B cell (primary cell): ENCODE measurements around the gene MAPKAPK5. TPM values are rescaled to one million over a fixed set of nuclear protein-coding genes. Genes with fewer than 3 reads are reported as not detected.

ENCODE experiments used
- ATAC-seq: fragments of 200-7000 bp; cut with Tn5 transposase; one replicate; pipeline ENCODE4 v1.10.0; 2021; ENCODE audit warnings: low read depth, mild to moderate bottlenecking, moderate number of reproducible peaks, moderate library complexity
- CTCF ChIA-PET: fragments of 350-600 bp; sonication (Branson Sonifier 250); formaldehyde crosslinking; loops from one replicate; lab custom pipeline; 2021; ENCODE audit warnings: antibody characterized with exemption, inconsistent platforms; lab: Charles Lee
- POLR2A ChIA-PET: fragments of 350-600 bp; sonication (Branson Sonifier 250); formaldehyde crosslinking; loops from one replicate; lab custom pipeline; 2021; ENCODE audit warnings: antibody characterized with exemption; lab: Charles Lee
- DNase-seq: peaks from one replicate; pipeline ENCODE4 v3.0.0; 2013
- H2AFZ ChIP-seq: 2 replicates; pipeline ENCODE4 v1.6.1; 2012; ENCODE audit warnings: mild to moderate bottlenecking, low read depth, low read length; ENCODE audit not compliant: insufficient read depth, poor library complexity, severe bottlenecking
- H3K27ac ChIP-seq, 2 donors: 1 replicate in 1 of 2; 2 replicates in 1 of 2; pipeline ENCODE4 v1.5.1; 2012 to 2013; ENCODE audit warnings: low read length in 2 of 2, mild to moderate bottlenecking in 2 of 2, moderate library complexity in 1 of 2
- H3K27me3 ChIP-seq, 4 experiments: fragments of 200-600 bp in 1 of 4; sonication (generic) in 1 of 4; replicated peaks in 1 of 4; 1 replicate in 2 of 4; 2 replicates in 2 of 4; pipeline versions ENCODE4 v1.6.1 to v1.7.0; 2013 to 2016; ENCODE audit warnings: low read length in 3 of 4, mild to moderate bottlenecking in 2 of 4, mixed read lengths in 1 of 4, moderate library complexity in 1 of 4; ENCODE audit not compliant: insufficient read depth in 4 of 4, control insufficient read depth in 3 of 4; ENCODE audit errors: control extremely low read depth in 1 of 4
- H3K36me3 ChIP-seq, 2 experiments: replicated peaks in 1 of 2; 1 replicate in 1 of 2; 2 replicates in 1 of 2; pipeline versions ENCODE4 v1.6.1 to v1.7.1; 2013; ENCODE audit warnings: low read length in 1 of 2; ENCODE audit not compliant: insufficient read depth in 2 of 2, control insufficient read depth in 1 of 2; ENCODE audit errors: control extremely low read depth in 1 of 2, extremely low read depth in 1 of 2
- H3K4me1 ChIP-seq, 2 donors: fragments of 200-600 bp in 1 of 2; sonication (generic) in 1 of 2; 1 replicate in 1 of 2; 2 replicates in 1 of 2; pipeline versions ENCODE4 v1.5.1 to v1.6.1; 2013 to 2017; ENCODE audit warnings: low read length in 2 of 2; ENCODE audit not compliant: control insufficient read depth in 2 of 2, insufficient read depth in 2 of 2
- H3K4me2 ChIP-seq: replicated peaks from 2 replicates; pipeline ENCODE3; 2012; ENCODE audit warnings: mild to moderate bottlenecking, low read depth, low read length; ENCODE audit not compliant: poor library complexity, severe bottlenecking
- H3K4me3 ChIP-seq, 5 experiments: fragments of 200-600 bp in 1 of 5; sonication (generic) in 1 of 5; 1 replicate in 3 of 5; 2 replicates in 2 of 5; pipeline versions ENCODE4 v1.5.1 to v1.7.0; 2011 to 2016; ENCODE audit warnings: low read length in 4 of 5, mild to moderate bottlenecking in 4 of 5, low read depth in 2 of 5, control low read depth in 1 of 5, moderate library complexity in 1 of 5; ENCODE audit not compliant: insufficient read depth in 1 of 5; ENCODE audit errors: control extremely low read depth in 1 of 5, extremely low read depth in 1 of 5
- H3K79me2 ChIP-seq: fragments of 200-600 bp; sonication (generic); one replicate; pipeline ENCODE4 v1.6.0; 2016; ENCODE audit warnings: low read length; ENCODE audit not compliant: control insufficient read depth, insufficient read depth
- H3K9ac ChIP-seq: fragments of 200-600 bp; sonication (generic); 2 replicates; pipeline ENCODE4 v1.6.1; 2017; ENCODE audit warnings: mild to moderate bottlenecking, low read length, moderate library complexity
- H3K9me3 ChIP-seq, 3 donors: one replicate each; pipeline versions ENCODE4 v1.6.1 to v1.7.1; 2013; ENCODE audit warnings: low read length in 2 of 3; ENCODE audit not compliant: control insufficient read depth in 2 of 3, insufficient read depth in 1 of 3; ENCODE audit errors: control extremely low read depth in 1 of 3
- H4K20me1 ChIP-seq: 2 replicates; pipeline ENCODE4 v1.6.0; 2012; ENCODE audit warnings: mild to moderate bottlenecking, low read length; ENCODE audit not compliant: insufficient read depth, control insufficient read depth, poor library complexity, severe bottlenecking
- H3K27ac Mint-ChIP-seq: one replicate; pipeline ENCODE4 v1.8.0; 2021; ENCODE audit warnings: mixed read lengths
- H3K27me3 Mint-ChIP-seq: one replicate; pipeline ENCODE4 v1.8.0; 2021; ENCODE audit warnings: mixed read lengths
- H3K4me1 Mint-ChIP-seq: one replicate; pipeline ENCODE4 v1.8.0; 2021; ENCODE audit warnings: mixed read lengths
- H3K4me3 Mint-ChIP-seq: one replicate; pipeline ENCODE4 v1.8.0; 2021; ENCODE audit warnings: mixed read lengths
- H3K9me3 Mint-ChIP-seq: one replicate; pipeline ENCODE4 v1.8.0; 2022; ENCODE audit warnings: mixed read lengths; ENCODE audit not compliant: insufficient read depth
- CTCF ChIP-seq: fragments of 200-600 bp; IDR thresholded peaks from one replicate; pipeline ENCODE4 v1.8.0; 2022; ENCODE audit warnings: antibody characterized with exemption, mild to moderate bottlenecking
- EZH2 ChIP-seq: IDR thresholded peaks from 2 replicates; pipeline ENCODE4 v1.6.1; 2012; ENCODE audit warnings: borderline replicate concordance, low read depth, mild to moderate bottlenecking, moderate library complexity, low read length; ENCODE audit not compliant: insufficient read depth, poor library complexity, severe bottlenecking
- WGBS: methylation state at CpG from one replicate; pipeline ENCODE4 v1.1.5; 2013; ENCODE audit warnings: missing lambda C conversion rate; ENCODE audit not compliant: insufficient coverage; 5-methylcytosine and 5-hydroxymethylcytosine counted together
- intact Hi-C: fragments of 100-400 bp; cut with micrococcal nuclease; formaldehyde crosslinking; loops from one replicate; pipeline ENCODE4 v1.10.0; 2022
- polyA plus RNA-seq: library from polyadenylated mRNA; depleted of rRNA; stranded (reverse); fragments of >200 nt; gene quantifications from 2 replicates; pipeline ENCODE4 v1.2.3, GENCODE V29; 2012
- total RNA-seq, 2 donors: library from RNA; stranded (reverse); fragments of 120-200 nt in 1 of 2; gene quantifications; 1 replicate in 1 of 2; 2 replicates in 1 of 2; pipeline versions ENCODE4 v1.2.3 to v1.2.4, GENCODE V29; 2013 to 2022

MAPKAPK5 gene
- total and polyA plus RNA-seq, 2 donors (not counting 1 experiment from before 2014, with no cell fraction given), result 60.2 to 64.4 TPM

- peaks cover 24 to 71% of the 10 kb centered on the region in 2 experiments for H3K36me3 ChIP-seq
- H3K9me3 Mint-ChIP-seq, result peaks cover 5% of the 10 kb centered on the region
- H3K9me3 ChIP-seq, result peaks cover 0 to 3% (median 0%) of the 10 kb centered on the region in 3 donors
- intact Hi-C loops, result no loop called here
- H3K4me1 Mint-ChIP-seq, result peaks cover 2% of the 10 kb centered on the region
- DNase-seq (no peak), ATAC-seq (no peak)
- WGBS, result no CpG with 5 or more reads among the region's 2 CpGs
- H3K27me3 ChIP-seq, result no peaks in the 10 kb centered on the region
- peaks cover 20% of the 10 kb centered on the region for H4K20me1 ChIP-seq
- no peaks in the 10 kb centered on the region for H3K4me1 ChIP-seq
- ChIA-PET POLR2A (no interaction called here), CTCF (no interaction called here)
- H3K79me2 ChIP-seq, result peaks cover 17% of the 10 kb centered on the region
- H3K4me2 ChIP-seq, result no peak overlapping the region
- TF ChIP-seq CTCF (no peak), EZH2 (no peak)
- no peak overlapping the region for H3K27ac ChIP-seq
- no peak overlapping the region for H3K9ac ChIP-seq
- H3K4me3 ChIP-seq, result no peak overlapping the region
- no peak overlapping the region for H2AFZ ChIP-seq
- no peak overlapping the region for H3K4me3 Mint-ChIP-seq
- H3K27me3 Mint-ChIP-seq, result no peaks in the 10 kb centered on the region
- H3K27ac Mint-ChIP-seq, result no peak overlapping the region
Observed at GRCh38 chr12:111867531-111867930, 25.5 kb downstream of the MAPKAPK5 start.

DNA sequence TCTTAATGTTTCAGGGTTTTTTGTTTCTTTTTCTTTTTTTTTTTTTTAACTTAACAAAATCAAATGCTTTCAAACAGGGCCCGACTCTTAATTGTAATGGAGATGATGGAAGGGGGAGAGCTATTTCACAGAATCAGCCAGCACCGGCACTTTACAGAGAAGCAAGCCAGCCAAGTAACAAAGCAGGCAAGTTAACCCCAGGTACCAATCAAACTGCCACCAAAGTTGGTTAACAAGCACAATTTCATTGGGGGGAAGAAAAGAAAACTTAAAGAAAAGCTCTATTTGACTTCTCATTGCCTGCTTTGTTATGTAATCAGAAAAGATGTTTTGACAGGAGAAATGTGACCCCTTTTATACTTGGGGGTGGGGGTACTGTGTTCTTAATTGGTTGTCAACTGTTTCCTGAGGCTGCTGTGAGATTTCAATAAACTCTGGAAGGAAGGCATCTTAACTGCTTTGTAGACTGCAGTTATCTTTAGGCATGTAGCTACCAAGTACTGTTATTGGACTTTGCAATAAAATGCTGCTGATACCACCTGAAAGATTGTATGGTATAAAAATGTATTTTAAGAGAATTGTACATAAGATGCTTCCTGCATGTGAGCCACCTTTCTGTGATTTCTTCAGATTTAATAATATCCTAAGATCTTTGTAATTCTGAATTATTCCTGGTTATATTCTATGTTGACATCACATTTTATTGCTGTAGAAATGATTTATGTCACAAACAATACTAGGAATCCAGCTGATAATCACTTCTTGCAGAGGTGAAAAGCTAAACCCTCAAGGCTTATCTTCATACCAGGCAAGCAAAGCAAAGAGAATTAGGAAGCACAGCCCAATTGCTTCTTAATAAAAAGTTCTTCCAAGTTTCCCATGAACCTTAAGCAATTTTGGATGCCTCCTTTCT lies 26.9 kb downstream of the MAPKAPK5 start:
- Histone ChIP-seq H3K79me2 (peaks cover 3% of the 10 kb centered on the region), H3K4me3 (no peak overlapping the region), H3K4me2 (no peak overlapping the region), H3K27me3 (no peaks in the 10 kb centered on the region), H3K27ac (no peak overlapping the region), H3K4me1 (no peaks in the 10 kb centered on the region), H4K20me1 (peaks cover 11% of the 10 kb centered on the region), H2AFZ (no peak overlapping the region), H3K9ac (no peak overlapping the region), H3K9me3 (peaks cover 0 to 3% (median 0%) of the 10 kb centered on the region in 3 donors), H3K36me3 (peaks cover 25 to 76% of the 10 kb centered on the region in 2 experiments)
- DNase-seq (no peak), ATAC-seq (no peak)
- ChIA-PET POLR2A (no interaction called here), CTCF (no interaction called here)
- intact Hi-C loops, result no loop called here
- H3K4me1 Mint-ChIP-seq, result no peaks in the 10 kb centered on the region
- no peak overlapping the region for H3K4me3 Mint-ChIP-seq
- H3K9me3 Mint-ChIP-seq, result peaks cover 5% of the 10 kb centered on the region
- no peak for TF ChIP-seq EZH2
- no peak for TF ChIP-seq CTCF
- no peaks in the 10 kb centered on the region for H3K27me3 Mint-ChIP-seq
- WGBS, result no CpG with 5 or more reads among the region's 2 CpGs
- H3K27ac Mint-ChIP-seq, result no peak overlapping the region
